ENCODE data around the gene FKRP. TPM values are rescaled to one million over a fixed set of nuclear protein-coding genes. Genes with fewer than 3 reads are reported as not detected.
A peak's percentile ranks its signal among the peaks of the same experiment; 100 is the strongest.

FKRP gene
- total and polyA plus RNA-seq, 2 of the 13 experiments (the other 11 are each of a cell fraction or from before 2014, with no cell fraction given) = 7.3 to 9.8 TPM

DNA sequence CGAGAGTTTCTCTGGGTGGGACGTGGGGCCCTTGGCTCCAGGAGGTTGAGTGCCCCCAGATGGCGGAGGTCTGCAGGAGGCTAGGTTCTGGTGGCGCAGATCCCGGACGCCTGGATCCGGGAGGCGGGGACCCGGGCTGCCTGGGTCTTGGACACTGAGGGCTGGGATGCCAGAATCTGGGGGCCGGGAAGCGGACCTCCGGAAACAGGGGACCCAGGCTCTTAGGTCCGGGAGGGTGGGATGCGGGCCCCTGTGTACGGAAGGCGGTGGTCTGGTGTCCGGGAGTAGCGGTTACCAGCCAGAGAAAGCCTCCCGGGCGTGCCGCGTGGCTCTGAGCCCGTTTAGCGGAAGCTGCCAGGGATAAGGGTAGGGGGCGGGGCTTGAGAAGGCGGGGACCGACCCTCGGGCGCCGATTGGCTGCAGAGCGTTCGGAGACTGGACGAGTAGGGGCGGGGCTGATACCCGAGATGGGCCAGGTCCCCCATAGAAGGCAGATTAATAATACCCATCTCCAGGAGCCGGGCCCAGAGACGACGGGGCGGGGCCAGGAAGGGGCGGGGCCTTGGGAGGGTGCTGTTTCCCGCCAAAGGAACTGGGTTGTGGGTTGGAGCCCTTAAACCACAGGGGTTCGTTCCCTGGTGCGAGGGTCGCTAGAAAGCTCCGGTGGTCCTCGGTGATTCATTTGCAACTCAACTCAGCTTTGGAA, 42.6 kb downstream of the FKRP start, which contains the start of gene SLC1A5 (continued):
- TF ChIP-seq, protein P1, sequence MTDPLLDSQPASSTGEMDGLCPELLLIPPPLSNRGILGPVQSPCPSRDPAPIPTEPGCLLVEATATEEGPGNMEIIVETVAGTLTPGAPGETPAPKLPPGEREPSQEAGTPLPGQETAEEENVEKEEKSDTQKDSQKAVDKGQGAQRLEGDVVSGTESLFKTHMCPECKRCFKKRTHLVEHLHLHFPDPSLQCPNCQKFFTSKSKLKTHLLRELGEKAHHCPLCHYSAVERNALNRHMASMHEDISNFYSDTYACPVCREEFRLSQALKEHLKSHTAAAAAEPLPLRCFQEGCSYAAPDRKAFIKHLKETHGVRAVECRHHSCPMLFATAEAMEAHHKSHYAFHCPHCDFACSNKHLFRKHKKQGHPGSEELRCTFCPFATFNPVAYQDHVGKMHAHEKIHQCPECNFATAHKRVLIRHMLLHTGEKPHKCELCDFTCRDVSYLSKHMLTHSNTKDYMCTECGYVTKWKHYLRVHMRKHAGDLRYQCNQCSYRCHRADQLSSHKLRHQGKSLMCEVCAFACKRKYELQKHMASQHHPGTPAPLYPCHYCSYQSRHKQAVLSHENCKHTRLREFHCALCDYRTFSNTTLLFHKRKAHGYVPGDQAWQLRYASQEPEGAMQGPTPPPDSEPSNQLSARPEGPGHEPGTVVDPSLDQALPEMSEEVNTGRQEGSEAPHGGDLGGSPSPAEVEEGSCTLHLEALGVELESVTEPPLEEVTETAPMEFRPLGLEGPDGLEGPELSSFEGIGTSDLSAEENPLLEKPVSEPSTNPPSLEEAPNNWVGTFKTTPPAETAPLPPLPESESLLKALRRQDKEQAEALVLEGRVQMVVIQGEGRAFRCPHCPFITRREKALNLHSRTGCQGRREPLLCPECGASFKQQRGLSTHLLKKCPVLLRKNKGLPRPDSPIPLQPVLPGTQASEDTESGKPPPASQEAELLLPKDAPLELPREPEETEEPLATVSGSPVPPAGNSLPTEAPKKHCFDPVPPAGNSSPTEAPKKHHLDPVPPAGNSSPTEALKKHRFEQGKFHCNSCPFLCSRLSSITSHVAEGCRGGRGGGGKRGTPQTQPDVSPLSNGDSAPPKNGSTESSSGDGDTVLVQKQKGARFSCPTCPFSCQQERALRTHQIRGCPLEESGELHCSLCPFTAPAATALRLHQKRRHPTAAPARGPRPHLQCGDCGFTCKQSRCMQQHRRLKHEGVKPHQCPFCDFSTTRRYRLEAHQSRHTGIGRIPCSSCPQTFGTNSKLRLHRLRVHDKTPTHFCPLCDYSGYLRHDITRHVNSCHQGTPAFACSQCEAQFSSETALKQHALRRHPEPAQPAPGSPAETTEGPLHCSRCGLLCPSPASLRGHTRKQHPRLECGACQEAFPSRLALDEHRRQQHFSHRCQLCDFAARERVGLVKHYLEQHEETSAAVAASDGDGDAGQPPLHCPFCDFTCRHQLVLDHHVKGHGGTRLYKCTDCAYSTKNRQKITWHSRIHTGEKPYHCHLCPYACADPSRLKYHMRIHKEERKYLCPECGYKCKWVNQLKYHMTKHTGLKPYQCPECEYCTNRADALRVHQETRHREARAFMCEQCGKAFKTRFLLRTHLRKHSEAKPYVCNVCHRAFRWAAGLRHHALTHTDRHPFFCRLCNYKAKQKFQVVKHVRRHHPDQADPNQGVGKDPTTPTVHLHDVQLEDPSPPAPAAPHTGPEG (CRISPR knock-in tag; IDR thresholded peaks at IDR 0.05) = no peak
- TF ChIP-seq LCORL (IDR thresholded peaks at IDR 0.05) (no peak), LCORL (CRISPR knock-in tag; IDR thresholded peaks at IDR 0.05) (no peak), ETV6 (CRISPR knock-in tag; conservative IDR thresholded peaks at IDR 0.05) (peak; percentile 71; the same call in 1 of the 2 replicates), GTF3A (CRISPR knock-in tag; conservative IDR thresholded peaks at IDR 0.05) (no peak), SMYD3 (CRISPR knock-in tag; IDR thresholded peaks at IDR 0.05) (no peak), ZNF264 (CRISPR knock-in tag; IDR thresholded peaks at IDR 0.05) (no peak), THYN1 (CRISPR knock-in tag; IDR thresholded peaks at IDR 0.05; ENCODE audit: borderline replicate concordance, low read depth) (no peak), ZFP36L2 (CRISPR knock-in tag; IDR thresholded peaks at IDR 0.05) (no peak), MTA1 (CRISPR knock-in tag; IDR thresholded peaks at IDR 0.05; ENCODE audit: borderline replicate concordance) (no peak), ZNF224 (CRISPR knock-in tag; IDR thresholded peaks at IDR 0.05) (no peak; the same call in 1 of the 2 replicates), SRSF9 (IDR thresholded peaks at IDR 0.05; ENCODE audit: borderline replicate concordance, insufficient read depth, low read depth, low read length, poor library complexity, severe bottlenecking) (no peak), KMT2A (CRISPR knock-in tag; IDR thresholded peaks at IDR 0.05) (no peak)
- TF ChIP-seq, protein P2, sequence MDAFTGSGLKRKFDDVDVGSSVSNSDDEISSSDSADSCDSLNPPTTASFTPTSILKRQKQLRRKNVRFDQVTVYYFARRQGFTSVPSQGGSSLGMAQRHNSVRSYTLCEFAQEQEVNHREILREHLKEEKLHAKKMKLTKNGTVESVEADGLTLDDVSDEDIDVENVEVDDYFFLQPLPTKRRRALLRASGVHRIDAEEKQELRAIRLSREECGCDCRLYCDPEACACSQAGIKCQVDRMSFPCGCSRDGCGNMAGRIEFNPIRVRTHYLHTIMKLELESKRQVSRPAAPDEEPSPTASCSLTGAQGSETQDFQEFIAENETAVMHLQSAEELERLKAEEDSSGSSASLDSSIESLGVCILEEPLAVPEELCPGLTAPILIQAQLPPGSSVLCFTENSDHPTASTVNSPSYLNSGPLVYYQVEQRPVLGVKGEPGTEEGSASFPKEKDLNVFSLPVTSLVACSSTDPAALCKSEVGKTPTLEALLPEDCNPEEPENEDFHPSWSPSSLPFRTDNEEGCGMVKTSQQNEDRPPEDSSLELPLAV (CRISPR knock-in tag; conservative IDR thresholded peaks at IDR 0.05; ENCODE audit: low read depth) = no peak
- TF ChIP-seq, protein P3, sequence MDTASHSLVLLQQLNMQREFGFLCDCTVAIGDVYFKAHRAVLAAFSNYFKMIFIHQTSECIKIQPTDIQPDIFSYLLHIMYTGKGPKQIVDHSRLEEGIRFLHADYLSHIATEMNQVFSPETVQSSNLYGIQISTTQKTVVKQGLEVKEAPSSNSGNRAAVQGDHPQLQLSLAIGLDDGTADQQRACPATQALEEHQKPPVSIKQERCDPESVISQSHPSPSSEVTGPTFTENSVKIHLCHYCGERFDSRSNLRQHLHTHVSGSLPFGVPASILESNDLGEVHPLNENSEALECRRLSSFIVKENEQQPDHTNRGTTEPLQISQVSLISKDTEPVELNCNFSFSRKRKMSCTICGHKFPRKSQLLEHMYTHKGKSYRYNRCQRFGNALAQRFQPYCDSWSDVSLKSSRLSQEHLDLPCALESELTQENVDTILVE (CRISPR knock-in tag; IDR thresholded peaks at IDR 0.05) = peak; percentile 87
- TF ChIP-seq, protein P4, sequence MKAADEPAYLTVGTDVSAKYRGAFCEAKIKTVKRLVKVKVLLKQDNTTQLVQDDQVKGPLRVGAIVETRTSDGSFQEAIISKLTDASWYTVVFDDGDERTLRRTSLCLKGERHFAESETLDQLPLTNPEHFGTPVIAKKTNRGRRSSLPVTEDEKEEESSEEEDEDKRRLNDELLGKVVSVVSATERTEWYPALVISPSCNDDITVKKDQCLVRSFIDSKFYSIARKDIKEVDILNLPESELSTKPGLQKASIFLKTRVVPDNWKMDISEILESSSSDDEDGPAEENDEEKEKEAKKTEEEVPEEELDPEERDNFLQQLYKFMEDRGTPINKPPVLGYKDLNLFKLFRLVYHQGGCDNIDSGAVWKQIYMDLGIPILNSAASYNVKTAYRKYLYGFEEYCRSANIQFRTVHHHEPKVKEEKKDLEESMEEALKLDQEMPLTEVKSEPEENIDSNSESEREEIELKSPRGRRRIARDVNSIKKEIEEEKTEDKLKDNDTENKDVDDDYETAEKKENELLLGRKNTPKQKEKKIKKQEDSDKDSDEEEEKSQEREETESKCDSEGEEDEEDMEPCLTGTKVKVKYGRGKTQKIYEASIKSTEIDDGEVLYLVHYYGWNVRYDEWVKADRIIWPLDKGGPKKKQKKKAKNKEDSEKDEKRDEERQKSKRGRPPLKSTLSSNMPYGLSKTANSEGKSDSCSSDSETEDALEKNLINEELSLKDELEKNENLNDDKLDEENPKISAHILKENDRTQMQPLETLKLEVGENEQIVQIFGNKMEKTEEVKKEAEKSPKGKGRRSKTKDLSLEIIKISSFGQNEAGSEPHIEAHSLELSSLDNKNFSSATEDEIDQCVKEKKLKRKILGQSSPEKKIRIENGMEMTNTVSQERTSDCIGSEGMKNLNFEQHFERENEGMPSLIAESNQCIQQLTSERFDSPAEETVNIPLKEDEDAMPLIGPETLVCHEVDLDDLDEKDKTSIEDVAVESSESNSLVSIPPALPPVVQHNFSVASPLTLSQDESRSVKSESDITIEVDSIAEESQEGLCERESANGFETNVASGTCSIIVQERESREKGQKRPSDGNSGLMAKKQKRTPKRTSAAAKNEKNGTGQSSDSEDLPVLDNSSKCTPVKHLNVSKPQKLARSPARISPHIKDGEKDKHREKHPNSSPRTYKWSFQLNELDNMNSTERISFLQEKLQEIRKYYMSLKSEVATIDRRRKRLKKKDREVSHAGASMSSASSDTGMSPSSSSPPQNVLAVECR (CRISPR knock-in tag; IDR thresholded peaks at IDR 0.05; ENCODE audit: borderline replicate concordance) = peak; percentile 88
